Central memory CD4-positive, alpha-beta T cell (primary cell): ENCODE data around the gene ZNF444.
A peak's percentile ranks its signal among the peaks of the same experiment; 100 is the strongest.

ENCODE experiments used
- DNase-seq: peaks from one replicate; pipeline ENCODE4 v3.0.0; 2022

ZNF444 gene

GRCh38 chr19:56123266-56123891 lies 17.7 kb upstream of the ZNF444 start:
- DNase-seq: no peak

DNA sequence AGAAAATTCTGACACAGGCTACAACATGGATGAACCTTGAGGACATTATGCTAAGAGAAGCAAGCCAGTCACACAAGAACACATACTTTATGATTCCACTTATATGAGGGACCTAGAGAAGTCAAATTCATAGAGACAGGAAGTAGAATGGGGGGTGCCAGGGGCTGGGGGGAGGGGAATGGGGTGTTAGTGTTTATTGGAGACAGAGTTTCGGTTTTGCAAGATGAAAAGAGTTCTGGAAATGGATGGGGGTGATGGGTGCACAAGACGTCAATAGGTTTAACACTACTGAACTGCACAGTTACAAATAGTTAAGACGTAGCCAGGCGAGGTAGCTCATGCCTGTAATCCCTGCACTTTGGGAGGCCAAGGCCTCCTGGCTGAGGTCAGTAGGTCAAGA lies 16.5 kb upstream of the ZNF444 start:
- no peak for DNase-seq

GRCh38 chr19:56125806-56126590 lies 15.1 kb upstream of the ZNF444 start:
- DNase-seq: no peak

GRCh38 chr19:56126983-56127780 lies 13.9 kb upstream of the ZNF444 start:
- DNase-seq: no peak

- no peak for DNase-seq
Observed at GRCh38 chr19:56130006-56130405, 11.1 kb upstream of the ZNF444 start.

- DNase-seq: no peak
Observed at GRCh38 chr19:56131651-56132050, 9.4 kb upstream of the ZNF444 start.

- no peak for DNase-seq
Observed at GRCh38 chr19:56132316-56132822, 8.7 kb upstream of the ZNF444 start.

- no peak for DNase-seq
Observed at GRCh38 chr19:56133858-56134653, 7.0 kb upstream of the ZNF444 start.

DNA sequence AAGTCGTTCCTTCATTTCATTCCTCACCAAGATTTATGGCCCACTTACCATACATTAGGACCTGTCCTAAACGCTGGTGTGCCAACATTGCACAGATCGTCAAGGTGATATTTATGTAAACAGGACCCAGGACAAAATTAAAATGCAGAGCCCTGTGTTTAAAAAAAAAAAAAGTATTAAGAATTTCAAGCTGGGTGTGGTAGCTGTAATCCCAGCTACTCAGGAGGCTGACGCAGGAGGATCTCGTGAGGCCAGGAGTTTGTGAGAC lies 6.5 kb upstream of the ZNF444 start:
- no peak for DNase-seq

DNA sequence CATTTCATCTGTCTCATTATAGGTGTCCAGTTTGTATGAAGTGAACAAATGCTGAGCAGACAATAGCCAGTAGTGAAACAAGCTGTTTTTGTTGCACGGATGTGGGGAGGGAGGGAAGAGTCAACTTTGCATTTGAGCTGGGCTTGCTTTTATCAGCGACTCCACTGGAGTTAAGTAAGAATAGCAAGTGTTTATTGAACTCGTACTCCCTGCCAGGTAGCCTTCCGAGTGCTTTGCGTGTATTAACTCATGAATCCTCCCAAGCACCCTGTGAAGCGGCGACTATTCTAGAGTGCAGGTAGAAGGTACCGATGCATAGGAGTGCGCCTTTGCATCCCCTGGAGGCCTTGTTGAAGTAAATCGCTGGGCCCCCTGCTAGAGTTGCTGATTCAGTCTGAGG lies 4.7 kb upstream of the ZNF444 start:
- no peak for DNase-seq

DNA sequence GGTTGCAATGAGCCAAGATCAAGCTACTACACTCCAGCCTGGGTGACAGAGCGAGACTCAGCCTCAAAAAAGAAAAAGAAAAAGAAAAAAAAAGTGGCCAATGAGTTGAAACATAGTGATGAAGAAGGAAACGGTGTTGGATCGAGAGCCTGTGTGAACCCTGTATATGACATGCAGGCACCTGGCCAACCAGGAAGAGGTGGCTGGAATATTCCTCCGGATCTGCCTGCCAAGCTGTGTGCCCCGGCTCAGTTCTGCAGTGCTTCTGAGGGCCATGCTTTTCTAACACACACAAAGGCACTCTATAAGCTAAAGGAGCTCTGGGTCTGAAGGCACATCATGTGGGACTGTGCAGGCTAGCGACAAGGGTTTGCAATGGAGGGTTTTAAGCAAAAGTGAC lies 3.7 kb upstream of the ZNF444 start:
- DNase-seq: no peak

- DNase-seq: no peak
Observed at GRCh38 chr19:56138069-56138468, 3.0 kb upstream of the ZNF444 start.

DNA sequence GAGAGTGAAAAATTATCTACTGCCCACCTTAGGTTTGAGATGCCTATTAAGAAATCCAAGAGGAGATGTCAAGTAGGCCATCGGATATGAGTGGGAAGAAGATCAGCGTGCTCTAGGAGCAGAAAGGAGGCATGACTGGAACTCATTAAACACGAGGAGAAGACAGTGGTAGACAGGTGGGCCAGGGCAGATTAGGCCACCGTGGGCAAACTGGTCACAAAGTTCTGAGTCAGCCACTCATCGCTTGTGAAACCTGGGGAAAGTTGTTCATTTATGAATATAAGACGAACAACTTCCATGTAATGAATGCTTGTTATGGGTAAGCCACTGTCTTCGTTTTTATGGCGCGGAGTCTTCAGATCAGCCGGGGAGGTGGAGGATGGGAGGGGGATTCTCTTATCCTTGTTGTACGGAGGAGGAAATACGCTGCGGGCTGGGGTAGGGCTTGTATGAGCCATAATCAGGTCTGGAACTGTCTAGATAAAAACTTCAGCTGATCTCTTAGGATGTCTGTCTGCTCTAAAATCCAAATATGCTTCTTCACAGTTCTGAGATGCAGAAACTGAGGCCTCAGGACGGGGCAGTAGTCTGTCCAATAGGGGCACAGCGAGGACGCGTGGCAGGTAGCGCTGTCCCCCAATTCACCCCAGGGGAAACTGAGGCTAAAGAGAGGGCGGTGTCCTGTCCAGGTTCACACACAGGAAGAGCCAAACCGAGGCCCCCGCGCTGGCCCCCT lies 1.1 kb upstream of the ZNF444 start:
- peak; percentile 12 for DNase-seq

DNA sequence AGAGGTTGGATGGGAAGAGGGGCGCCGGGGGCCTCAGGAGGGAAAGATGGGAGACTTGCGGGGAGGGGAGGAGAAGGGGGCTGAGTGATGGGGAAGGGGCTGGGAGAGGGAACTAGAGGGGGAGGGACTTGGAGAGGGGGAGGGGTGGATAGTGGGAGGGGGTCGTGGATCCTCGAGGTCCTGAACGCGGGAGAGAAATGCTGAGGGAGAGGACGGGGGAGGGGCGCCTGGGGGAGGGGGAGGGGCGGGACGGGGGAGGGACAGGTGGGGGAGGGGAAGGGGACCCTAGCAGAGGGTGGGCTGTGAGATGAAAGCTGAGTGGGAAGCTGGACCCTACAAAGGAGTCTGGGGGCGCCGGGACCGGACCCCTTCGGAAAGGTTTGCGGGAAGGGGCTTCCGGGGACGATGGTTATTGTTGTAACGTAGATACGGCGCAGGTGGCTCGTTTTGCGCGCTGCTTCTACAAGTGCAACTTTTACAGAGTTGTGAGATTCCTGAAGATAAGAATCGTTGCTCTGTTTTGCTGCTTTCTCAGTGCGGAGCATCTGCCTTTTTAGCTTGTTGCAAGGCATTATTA lies 418 bp downstream of the ZNF444 start:
- DNase-seq: peak; percentile 39

DNA sequence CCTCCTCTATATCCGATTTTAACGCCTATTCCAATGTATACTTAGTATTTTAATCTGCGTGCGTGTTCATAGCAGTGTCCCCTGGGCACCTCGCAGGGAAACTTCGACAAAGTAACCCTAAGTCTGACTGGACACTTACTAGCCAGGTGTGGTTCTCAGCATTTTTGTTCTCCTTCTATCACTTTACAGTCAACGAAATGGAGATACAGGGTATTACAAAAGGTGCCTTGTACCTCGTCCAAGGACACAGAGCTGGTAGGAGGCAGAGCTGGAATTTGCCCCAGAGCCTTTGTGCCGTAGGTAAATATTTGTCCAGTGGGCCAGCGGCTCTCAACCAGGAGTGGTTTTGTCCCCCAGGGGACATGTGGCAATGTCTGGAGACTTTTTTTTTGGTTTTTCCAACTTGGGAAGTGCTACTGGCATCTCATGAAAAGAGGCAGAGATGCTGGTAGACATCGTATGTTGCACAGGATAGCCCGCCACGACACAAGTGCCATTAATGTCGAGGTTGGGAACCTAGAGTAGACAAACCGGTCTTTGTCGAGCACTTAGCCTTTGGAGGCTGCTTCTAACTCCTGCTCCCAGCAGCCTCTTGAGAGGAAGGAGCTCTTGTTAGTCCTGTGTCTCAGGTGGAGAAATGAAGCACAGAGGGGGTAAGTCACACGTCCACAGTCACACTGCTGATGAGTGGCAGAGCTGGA lies 1.1 kb downstream of the ZNF444 start:
- DNase-seq: no peak

DNA sequence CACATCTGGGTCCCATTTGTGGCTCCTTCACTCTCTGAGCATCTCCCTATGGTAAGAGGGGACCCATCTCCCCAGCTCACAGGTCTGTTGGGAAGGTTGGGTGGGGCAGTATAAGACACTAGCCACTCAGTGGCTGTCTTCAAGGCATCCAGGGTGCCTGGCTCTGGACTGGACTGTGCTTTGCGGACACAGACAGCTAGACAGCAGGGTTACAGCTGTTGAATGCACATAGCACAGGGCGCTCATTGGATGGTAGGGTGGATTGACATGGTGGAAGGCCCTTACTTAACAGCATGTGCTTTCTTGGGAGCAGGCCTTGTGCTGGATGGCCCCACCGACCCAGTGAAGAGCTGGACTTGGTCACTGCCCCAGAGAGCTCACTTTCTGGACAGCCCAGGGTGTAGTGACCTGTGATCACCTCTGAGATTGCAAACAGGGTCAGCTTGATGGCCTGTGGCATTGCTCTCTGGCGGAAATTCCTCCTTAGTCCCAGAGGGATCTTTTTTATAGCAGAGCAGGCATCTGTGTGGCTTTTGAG lies 1.9 kb downstream of the ZNF444 start:
- DNase-seq: no peak

DNA sequence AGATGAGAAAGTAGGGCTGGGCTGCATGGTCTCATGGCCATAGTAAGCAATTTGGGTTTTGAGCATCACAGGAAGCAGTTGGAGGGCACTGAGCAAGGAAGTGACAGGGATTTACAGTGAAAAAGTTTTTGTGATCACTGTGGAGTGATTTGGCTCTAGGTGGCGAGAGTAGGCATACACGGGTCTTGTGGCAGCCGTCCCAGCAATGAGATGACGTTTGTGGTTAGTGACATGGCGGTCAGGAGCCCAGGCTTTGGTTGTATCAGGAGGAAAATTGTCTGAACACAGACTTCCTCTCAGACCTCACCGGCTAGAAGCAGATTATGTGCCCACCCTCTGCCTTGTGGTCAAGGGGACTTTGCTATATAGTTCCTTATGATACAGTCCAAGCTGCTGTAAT lies 3.3 kb downstream of the ZNF444 start:
- DNase-seq: no peak

DNA sequence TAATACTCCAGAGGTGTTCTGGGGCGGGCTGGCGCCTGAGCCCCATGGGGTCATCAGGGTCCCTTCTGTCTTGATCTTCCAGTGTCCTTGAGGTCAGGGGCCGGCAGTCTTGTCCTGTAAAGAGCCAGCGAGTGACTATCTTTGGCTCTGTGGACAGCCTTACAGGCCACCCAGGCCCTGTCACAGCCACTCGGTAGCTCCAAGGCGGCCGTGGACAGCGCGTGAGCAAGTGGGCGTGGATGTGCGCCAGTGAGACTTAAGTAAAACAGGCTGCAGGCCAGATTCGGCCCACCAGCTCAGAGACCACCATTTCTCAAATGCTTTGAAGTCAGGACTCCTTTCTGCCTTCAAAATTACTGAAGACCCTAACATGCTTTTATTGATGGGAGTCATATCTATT lies 3.7 kb downstream of the ZNF444 start:
- DNase-seq: no peak

- DNase-seq: no peak
Observed at GRCh38 chr19:56145698-56146097, 4.6 kb downstream of the ZNF444 start.

- no peak for DNase-seq
Observed at GRCh38 chr19:56146904-56147303, 5.8 kb downstream of the ZNF444 start.

DNA sequence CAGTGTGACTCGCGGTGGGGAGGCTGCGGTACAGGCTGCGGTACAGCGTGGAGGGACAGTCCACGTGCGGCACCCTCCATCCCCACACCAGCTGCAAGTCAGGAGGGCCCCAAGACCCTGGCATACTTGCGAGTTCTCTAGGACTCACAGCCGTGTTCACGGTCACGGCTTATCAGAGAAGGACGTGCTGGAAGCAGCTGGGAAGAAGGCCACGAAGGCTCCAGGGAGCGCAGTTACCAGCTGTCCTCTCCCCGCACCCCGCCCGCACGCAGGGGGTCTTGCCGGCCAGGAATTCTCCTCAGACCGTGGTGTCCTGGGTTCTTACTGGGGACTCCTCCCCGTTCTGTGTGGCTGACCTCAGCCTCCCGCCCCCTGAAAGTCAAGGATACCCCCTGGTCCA lies 6.2 kb downstream of the ZNF444 start:
- no peak for DNase-seq
